ENCODE data around the gene SORBS1.

SORBS1 gene

DNA sequence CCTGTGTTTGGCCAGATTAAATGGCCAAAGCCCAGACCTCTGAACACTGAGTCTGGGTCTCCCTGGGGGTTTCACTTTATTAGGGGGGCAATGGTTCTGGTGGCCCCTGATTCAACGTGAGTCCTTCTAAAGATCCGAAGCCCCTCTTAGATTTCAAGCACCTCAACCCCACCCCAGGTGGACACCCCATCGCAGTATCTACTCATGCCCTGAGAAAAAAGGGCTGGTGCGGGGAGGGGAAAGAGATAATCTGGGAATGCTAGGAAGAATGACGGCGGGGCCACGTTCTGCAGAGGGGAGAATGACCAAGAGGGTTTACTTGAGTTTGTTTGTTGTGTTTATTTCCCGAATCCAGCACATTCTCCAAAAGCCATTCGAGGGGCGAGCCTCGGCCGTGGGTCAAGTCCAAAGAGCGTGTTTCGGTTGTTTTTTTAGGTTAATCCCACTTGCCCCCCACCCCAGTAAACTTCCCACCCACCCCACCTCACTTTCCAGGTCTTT, 271.2 kb downstream of the SORBS1 start:
- TF ChIP-seq USF1 (IDR thresholded peaks at IDR 0.05): no peak
- no peak for TF ChIP-seq CREB1 (IDR thresholded peaks at IDR 0.05; ENCODE audit: low read depth)
- TF ChIP-seq ZBTB7A (IDR thresholded peaks at IDR 0.05; ENCODE audit: low read depth): no peak
- no peak for TF ChIP-seq RAD21 (IDR thresholded peaks at IDR 0.05; ENCODE audit: low read depth)
- TF ChIP-seq TEAD4 (IDR thresholded peaks at IDR 0.05): no peak
- no peak for TF ChIP-seq NFIC (IDR thresholded peaks at IDR 0.05)
- TF ChIP-seq YY1 (IDR thresholded peaks at IDR 0.05; ENCODE audit: low read depth): no peak
- no peak for TF ChIP-seq TCF12 (IDR thresholded peaks at IDR 0.05; ENCODE audit: low read depth)
- TF ChIP-seq TAF1 (IDR thresholded peaks at IDR 0.05; ENCODE audit: low read depth): no peak
- no peak for TF ChIP-seq EGR1 (IDR thresholded peaks at IDR 0.05)
- no peak for TF ChIP-seq FOXM1 (IDR thresholded peaks at IDR 0.05; ENCODE audit: borderline replicate concordance, low read depth)
- no peak for TF ChIP-seq CEBPB (IDR thresholded peaks at IDR 0.05)
- TF ChIP-seq REST (IDR thresholded peaks at IDR 0.05; ENCODE audit: low read depth): no peak
- TF ChIP-seq EP300 (IDR thresholded peaks at IDR 0.05; ENCODE audit: borderline replicate concordance): no peak
- TF ChIP-seq, protein P1, sequence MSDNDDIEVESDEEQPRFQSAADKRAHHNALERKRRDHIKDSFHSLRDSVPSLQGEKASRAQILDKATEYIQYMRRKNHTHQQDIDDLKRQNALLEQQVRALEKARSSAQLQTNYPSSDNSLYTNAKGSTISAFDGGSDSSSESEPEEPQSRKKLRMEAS (IDR thresholded peaks at IDR 0.05): no peak

DNA sequence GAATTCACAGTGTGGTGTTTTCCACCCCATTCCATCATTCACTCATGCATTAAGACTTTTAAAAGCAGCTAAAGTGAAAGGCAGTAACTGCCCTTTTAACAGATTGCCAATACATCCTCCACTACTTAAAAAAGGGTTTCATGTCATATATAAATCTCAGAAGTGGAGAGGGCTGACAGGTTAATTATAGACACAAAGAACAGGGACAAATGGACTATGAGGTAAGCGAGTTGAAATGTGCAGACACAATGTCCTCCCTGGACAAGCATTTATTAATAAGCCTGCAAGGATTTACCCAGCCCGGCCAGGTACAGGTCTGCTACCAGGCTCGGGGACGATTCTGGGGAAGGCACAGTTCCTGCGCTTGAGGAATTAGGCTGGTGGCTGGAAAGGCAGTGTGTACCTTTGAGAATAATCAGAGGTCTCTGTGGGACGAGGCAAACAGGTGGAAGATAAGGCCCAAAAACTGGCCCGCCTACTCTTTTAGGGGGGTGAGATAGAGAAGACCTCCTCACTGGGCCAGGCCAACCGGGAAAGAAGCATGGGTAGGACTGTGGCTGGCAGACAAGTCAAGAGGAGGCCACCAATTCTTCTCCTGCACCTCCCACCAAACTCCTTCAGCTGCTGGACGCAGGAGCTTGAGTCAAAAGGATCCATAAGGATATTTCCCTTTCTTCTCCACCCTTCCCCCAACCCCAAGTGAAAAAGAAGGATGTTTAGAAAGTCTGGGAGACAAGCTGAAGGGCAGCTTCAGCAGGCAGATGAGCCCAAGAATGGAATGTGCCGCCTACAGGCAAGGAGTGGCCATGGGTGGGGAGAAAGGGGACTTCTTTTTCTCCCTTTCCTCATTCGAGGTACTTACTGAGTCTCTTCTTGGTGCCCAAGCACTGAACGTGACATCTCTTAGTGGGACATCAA, 271.9 kb downstream of the SORBS1 start:
- 0 out of 2 replicates have a peak, but pooled peaks have one; percentile 26 for TF ChIP-seq ZBTB7A (IDR thresholded peaks at IDR 0.05; ENCODE audit: low read depth)
- peak; percentile 92 for TF ChIP-seq FOXM1 (IDR thresholded peaks at IDR 0.05; ENCODE audit: borderline replicate concordance, low read depth)
- 0 out of 2 replicates have a peak, but pooled peaks have one; percentile 6 for TF ChIP-seq USF1 (IDR thresholded peaks at IDR 0.05)
- peak; percentile 95 for TF ChIP-seq TCF12 (IDR thresholded peaks at IDR 0.05; ENCODE audit: low read depth)
- peak; percentile 88 for TF ChIP-seq CEBPB (IDR thresholded peaks at IDR 0.05)
- TF ChIP-seq YY1 (IDR thresholded peaks at IDR 0.05; ENCODE audit: low read depth): peak; percentile 54; the same call in 1 of the 2 replicates
- TF ChIP-seq, protein P1 (IDR thresholded peaks at IDR 0.05): peak; percentile 69; the same call in 1 of the 2 replicates
- peak; percentile 91 for TF ChIP-seq TEAD4 (IDR thresholded peaks at IDR 0.05)
- no peak for TF ChIP-seq TAF1 (IDR thresholded peaks at IDR 0.05; ENCODE audit: low read depth)
- TF ChIP-seq RAD21 (IDR thresholded peaks at IDR 0.05; ENCODE audit: low read depth): peak; percentile 1; the same call in 1 of the 2 replicates
- peak; percentile 93 for TF ChIP-seq EP300 (IDR thresholded peaks at IDR 0.05; ENCODE audit: borderline replicate concordance)
- no peak for TF ChIP-seq EGR1 (IDR thresholded peaks at IDR 0.05)
- no peak; the same call in 1 of the 2 replicates for TF ChIP-seq CREB1 (IDR thresholded peaks at IDR 0.05; ENCODE audit: low read depth)
- TF ChIP-seq REST (IDR thresholded peaks at IDR 0.05; ENCODE audit: low read depth): no peak; the same call in 1 of the 2 replicates
- peak; percentile 93 for TF ChIP-seq NFIC (IDR thresholded peaks at IDR 0.05)

GRCh38 chr10:95288303-95288702, 272.9 kb downstream of the SORBS1 start:
- TF ChIP-seq TCF12 (IDR thresholded peaks at IDR 0.05; ENCODE audit: low read depth) (no peak), EP300 (IDR thresholded peaks at IDR 0.05; ENCODE audit: borderline replicate concordance) (no peak), EGR1 (IDR thresholded peaks at IDR 0.05) (no peak), TEAD4 (IDR thresholded peaks at IDR 0.05) (no peak), TAF1 (IDR thresholded peaks at IDR 0.05; ENCODE audit: low read depth) (no peak), FOXM1 (IDR thresholded peaks at IDR 0.05; ENCODE audit: borderline replicate concordance, low read depth) (no peak), CEBPB (IDR thresholded peaks at IDR 0.05) (no peak), NFIC (IDR thresholded peaks at IDR 0.05) (no peak), YY1 (IDR thresholded peaks at IDR 0.05; ENCODE audit: low read depth) (no peak), RAD21 (IDR thresholded peaks at IDR 0.05; ENCODE audit: low read depth) (no peak), ZBTB7A (IDR thresholded peaks at IDR 0.05; ENCODE audit: low read depth) (no peak), USF1 (IDR thresholded peaks at IDR 0.05) (no peak)
- TF ChIP-seq, protein P1 (IDR thresholded peaks at IDR 0.05): no peak

GRCh38 chr10:95287281-95287680, 273.9 kb downstream of the SORBS1 start:
- no peak for TF ChIP-seq EGR1 (IDR thresholded peaks at IDR 0.05)

All from Ishikawa (cell line).